CD4-positive, alpha-beta T cell treated with Interferon alpha-2 for 1 hour (primary cell): ENCODE measurements around the gene DHX30.
"Not testable (repeated sequence)": the region's sequence is repeated elsewhere in the genome, so short reads cannot be mapped to it uniquely, and the experiment has no call there.

ENCODE experiments used
- DNase-seq, 2 donors: peaks; one replicate each; pipeline ENCODE4 v3.0.0-alpha.2; 2020 to 2022

Gene DHX30

DNA sequence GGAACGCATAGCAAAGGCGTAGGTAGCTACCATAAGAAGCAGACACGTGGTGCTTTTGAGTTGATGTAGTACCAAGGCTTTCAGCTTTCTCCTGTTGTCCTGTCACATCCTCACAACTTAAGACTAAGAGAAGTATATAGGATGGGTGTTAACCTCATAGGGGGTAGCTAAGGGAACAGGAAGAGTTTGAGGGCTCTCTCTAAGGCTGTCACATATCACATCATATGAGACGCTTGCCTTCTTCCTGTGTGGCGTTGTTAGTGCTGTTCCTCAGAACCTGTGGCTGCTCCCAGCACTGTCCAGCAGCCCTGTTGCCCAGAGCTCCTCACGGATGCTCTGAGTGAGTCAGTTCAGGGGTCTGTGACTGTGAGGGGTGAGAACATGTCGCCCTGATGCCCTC, 14.7 kb downstream of the DHX30 start:
- no peak for DNase-seq

DNA sequence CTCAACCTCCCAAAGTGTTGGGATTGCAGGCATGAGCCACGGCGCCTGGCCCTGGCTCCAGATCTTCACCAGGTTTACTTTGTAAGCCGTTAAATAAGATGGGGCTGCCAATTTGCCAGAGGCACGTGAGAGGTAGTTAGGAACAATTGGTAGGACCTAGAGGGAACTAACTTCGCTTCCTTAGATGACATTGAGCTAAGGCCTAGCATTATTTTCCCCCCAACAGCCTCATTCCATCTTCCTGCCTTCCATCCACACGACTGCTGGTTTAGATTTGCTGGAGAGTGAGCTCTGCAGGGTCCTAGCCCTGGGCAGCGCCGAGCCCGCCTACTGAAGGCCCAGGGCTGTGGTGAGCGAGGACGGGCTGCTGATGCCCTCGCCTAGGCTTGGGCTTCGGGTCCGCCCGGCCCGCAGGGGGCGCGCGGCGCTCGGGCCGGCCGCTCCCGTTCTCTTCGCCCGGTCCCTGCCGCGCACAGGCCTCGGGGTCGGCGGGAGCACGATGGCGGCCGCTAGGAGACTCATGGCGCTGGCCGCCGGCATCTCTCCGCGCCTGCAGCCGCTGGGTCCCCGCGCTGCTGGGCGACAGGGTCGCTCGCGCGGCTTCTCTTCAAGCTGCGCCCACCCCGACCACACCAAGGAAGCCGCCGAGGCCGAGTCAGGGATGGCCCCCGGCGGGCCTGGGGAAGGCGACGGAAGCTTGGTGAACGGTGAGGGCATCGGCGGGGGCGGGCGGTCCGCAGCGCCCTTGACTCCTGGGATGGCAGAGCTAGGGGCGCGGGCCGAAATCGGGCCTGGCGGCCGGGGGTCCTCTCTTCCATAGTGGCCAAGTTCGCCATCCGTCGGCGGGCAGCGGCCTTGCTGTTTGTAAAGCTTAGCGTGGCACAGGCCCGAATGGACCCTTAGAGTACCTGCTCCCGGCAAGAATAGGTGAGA, 21.9 kb downstream of the DHX30 start:
- DNase-seq: peak; percentile 77 to 84

DNA sequence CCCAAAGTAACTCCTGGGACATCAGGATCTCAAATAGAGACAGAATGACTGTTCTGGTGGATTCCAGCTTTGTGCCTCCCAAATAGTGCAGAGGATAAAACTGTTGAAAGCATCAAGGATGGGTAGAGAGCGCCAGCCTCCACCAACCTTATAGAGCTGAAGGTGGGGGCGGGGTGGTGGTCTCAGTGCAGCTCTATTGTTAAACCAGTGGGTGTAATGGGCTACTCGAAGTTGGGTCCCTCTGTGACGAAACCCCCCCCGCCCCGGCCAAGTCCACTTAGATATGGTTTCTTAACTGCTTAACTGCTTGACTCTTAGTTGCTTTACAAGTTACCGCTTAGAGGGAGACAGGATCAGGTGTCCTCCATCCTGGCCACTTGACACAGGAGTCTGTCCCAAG, 22.7 kb downstream of the DHX30 start:
- DNase-seq: no peak

DNA sequence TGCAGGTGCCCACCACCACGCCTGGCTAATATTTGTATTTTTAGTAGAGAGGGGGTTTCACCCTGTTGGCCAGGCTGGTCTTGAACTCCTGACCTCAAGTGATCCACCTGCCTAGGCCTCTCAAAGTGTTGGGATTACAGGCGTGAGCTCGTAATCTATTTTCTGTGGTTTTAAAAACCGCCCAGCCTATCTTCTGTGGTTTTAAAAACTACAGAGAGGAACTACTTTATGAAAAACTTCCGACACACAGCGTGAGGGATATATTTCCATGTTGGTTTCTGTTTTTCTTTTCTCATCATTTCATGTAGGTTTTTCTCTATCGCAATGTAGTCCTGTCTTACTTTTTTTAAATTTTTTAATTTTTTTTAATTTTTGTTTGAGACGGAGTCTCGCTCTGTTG, 26.5 kb downstream of the DHX30 start:
- not testable (repeated sequence) for DNase-seq

DNA sequence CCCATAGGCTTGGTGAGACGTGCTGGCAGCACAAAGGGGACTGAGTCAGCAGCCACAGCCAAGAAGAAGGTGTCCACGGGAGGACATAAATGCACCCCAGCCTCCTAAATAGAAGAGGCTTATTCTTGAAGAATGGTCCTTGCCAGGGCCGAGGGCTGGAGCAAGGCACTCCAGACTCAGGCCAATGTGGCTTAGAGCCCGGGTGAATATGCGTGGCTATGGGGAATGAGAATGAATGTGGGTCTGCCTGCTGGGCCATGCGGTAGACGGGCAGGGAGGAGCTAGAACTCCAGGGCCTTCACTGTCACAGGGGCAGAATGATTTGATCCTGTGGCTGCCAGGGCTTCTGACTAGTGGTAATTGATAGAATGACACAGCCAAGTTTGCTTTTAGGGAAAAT, 34.0 kb downstream of the DHX30 start:
- DNase-seq: no peak

DNA sequence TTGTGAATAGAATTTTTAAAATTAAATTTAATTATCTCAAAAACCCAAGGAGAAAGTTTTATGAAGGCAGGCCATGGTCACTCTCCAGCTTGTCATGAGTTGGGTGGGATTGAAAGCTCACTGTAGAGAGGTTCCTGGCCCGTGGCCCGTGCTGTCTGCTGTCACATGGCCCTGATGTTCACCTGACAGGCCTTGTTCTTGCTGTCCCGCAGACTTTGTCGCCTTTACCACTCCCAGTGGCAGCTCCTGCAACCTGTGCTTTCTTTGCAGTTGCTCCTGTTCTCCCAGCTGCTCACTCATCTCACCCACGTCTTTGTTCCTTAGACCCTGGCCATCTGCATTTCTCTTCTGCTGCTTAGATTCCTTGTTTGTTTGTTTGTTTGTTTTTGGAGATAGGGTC, 35.6 kb downstream of the DHX30 start:
- no peak for DNase-seq

DNA sequence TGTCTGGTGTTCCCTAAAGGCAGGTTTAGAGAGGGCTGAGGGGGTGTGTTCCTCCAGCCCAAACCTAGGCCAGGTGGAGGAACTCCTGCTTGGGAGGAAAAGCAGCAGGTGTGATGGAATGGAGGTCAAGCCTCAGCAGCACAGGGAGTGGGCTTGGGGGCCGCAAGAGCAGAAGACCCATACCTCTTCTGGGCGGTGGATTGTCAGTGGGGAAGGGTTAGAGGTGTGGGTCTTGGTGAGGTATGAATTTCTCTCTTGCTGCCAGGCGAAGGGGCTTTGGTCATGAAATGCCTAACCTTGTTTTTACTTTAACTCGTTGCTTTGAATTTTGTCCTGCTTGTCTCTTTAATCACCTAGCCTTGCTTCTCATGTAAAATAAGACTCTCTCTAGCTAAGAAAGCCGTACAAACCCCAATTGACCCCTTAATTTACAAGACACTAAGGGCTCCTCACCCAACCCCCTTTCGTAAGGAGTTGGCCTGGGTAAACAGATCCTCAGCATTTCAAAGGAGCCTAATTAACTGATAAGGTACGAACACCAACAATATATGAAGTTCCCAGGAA, 38.9 kb downstream of the DHX30 start:
- DNase-seq: no peak

DNA sequence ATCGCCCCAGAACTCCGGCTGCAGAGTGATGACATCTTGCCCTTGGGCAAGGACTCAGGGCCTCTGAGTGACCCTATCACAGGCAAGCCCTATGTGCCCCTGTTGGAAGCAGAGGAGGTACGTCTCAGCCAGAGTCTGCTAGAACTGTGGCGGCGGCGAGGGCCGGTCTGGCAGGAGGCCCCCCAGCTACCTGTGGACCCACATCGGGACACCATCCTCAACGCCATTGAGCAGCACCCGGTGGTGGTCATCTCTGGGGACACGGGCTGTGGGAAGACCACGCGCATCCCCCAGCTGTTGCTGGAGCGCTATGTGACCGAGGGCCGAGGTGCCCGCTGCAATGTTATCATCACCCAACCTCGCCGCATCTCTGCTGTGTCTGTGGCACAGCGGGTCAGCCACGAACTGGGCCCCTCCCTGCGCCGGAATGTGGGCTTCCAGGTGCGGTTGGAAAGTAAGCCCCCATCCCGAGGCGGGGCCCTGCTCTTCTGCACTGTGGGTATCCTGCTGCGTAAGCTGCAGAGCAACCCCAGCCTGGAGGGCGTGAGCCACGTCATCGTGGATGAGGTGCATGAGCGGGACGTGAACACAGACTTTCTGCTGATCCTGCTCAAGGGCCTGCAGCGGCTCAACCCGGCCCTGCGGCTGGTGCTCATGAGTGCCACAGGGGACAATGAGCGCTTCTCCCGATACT, 43.4 kb downstream of the DHX30 start:
- no peak for DNase-seq

DNA sequence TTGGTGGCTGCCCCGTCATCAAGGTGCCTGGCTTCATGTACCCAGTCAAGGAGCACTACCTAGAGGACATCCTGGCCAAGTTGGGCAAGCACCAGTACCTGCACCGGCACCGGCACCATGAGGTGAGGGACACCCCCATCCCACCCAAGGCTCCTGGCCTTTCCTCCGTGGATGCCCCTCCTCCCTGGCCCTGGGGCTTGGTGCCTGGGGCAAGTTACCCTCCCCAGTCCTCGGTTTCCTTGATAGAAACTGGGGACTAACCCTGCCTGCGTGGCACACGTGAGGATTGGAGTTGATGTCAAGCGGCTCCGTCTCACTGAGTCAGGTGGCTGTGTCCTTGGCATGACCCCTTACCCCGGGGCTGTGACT, 43.9 kb downstream of the DHX30 start:
- no peak for DNase-seq

DNA sequence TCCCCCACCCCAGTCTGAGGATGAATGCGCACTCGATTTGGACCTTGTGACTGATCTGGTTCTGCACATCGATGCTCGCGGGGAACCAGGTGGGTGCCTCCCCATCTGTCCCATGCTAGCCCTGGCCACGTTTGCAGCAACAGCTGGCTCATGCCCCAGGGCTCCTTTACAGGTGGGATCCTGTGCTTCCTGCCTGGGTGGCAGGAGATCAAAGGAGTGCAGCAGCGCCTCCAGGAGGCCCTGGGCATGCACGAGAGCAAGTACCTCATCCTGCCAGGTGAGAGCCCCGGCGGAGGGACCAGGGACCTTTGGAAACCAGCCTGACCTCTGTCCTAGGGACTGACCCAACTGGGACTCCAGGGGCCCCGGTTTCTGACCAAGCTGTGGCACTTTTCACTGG, 44.3 kb downstream of the DHX30 start:
- DNase-seq: no peak

DNA sequence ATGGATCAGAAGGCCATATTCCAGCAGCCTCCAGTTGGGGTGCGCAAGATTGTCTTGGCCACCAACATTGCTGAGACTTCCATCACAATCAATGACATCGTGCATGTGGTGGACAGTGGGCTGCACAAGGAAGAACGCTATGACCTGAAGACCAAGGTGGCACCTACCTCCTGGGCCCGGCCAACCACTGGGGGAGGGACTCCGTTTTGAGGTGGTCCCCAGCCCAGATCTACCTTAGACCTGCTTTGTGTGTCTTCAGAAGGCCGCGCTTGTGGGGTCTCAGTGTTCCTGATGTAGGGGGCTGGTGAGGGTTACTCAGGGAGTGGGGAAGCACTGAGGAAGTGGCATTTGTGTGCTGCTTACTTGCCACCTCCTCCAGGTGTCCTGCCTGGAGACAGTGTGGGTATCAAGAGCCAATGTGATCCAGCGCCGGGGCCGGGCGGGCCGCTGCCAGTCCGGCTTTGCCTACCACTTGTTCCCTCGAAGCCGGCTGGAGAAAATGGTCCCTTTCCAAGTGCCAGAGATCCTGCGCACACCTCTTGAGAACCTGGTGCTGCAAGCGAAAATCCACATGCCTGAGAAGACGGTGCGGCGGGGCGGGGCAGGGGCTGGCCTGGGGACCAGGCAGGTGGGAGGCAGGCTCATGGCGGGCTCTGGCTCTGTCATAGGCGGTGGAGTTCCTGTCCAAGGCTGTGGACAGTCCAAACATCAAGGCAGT, 45.0 kb downstream of the DHX30 start:
- DNase-seq: no peak

DNA sequence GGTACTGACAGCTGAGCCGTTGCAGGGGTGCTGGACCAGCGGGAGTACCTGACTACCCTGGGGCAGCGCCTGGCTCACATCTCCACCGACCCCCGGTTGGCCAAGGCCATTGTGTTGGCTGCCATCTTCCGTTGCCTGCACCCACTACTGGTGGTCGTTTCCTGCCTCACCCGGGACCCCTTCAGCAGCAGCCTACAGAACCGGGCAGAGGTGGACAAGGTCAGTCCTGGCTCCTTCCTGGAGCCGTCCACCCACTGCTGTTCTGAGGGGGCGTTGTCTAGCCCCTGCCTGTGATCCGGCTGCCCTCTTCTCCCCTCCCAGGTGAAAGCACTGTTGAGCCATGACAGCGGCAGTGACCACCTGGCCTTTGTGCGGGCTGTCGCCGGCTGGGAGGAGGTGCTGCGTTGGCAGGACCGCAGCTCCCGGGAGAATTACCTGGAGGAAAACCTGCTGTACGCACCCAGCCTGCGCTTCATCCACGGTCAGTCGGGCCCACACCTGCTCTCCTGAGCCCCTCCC, 45.7 kb downstream of the DHX30 start:
- DNase-seq: no peak

DNA sequence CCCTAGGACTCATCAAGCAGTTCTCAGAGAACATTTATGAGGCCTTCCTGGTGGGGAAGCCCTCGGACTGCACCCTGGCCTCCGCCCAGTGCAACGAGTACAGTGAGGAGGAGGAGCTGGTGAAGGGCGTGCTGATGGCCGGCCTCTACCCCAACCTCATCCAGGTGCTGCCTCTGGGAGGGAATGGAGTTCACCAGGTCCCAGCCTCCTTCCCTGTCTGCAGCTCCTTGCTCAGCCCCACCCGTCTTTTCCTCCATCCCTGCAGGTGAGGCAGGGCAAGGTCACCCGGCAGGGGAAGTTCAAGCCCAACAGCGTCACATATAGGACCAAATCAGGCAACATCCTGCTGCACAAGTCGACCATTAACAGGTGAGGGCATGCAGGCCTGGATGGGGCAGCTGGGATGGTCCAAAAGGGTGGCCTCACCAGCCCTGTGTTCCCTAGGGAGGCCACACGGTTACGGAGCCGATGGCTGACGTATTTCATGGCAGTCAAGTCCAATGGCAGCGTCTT, 46.3 kb downstream of the DHX30 start:
- no peak for DNase-seq

DNA sequence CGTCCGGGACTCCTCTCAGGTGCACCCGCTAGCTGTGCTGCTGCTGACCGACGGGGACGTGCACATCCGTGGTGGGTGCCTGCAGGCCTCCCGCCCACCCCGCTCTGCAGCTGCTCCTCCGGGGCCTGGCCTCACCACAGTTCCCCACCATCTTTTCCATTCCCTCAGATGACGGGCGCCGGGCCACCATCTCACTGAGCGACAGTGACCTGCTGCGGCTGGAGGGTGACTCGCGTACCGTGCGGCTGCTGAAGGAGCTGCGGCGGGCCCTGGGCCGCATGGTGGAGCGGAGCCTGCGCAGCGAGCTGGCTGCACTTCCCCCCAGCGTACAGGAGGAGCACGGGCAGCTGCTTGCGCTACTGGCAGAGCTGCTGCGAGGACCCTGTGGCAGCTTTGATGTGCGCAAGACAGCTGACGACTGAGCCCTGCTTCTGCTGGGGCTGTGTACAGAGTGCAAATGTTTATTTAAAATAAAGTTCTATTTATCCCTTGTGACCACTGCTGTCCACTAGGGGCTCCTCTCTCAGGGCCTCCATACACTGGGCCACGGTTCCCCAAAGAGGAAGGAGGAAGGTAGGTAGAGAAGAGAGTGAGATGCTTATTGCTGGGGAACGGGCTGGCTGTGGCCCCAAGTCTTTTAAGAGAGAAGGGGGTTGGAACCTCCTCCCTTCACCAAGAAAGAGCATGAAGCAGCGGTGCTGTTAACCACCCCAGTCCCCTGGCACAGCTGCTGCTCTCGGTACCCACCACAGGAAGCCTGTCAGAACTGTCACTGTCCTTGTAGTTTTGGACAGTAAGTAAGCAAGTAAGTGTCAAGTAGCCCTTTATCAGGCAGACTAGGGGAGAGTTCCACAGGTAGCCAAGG, 47.0 kb downstream of the DHX30 start:
- no peak for DNase-seq

DNA sequence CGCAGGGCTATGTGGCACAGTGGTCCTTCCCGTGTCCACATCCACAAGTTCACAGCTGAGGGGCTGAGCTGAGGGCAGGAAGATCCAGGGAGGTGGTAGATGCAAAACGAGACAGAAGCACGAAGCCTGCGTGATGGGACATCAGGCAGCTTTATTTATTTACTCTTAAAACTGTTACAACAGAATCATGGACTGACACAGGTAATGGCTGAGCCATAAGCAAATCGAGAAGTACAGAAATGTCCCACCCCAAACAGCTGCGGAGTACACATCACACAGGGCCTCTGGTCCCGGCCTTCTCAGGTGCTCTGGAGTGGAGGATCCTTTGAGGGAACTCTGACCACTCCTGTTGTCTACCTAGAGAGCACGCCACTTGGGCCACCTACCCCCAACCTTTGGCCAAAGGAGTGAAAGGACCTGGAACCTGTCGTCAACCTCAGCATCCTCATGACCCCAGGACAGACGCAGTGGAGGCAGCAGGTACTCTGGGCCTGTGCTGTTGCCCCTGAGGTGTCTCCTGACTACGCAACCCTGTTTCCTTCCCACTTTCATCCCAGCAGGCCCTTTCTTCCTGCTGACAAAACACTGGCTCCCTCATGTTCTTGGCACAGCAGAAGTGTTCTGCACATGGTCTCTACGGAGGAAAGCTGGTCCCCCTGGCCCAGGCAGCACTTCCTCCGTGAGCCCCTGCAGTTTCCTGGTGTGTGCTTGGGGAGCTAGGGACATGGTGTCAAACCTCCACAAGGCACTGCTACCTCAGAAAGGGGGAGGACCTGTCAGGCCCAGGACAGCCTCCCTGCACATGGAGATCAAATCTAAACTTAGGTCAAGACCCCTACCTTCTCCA, 47.8 kb downstream of the DHX30 start:
- DNase-seq: no peak

DNA sequence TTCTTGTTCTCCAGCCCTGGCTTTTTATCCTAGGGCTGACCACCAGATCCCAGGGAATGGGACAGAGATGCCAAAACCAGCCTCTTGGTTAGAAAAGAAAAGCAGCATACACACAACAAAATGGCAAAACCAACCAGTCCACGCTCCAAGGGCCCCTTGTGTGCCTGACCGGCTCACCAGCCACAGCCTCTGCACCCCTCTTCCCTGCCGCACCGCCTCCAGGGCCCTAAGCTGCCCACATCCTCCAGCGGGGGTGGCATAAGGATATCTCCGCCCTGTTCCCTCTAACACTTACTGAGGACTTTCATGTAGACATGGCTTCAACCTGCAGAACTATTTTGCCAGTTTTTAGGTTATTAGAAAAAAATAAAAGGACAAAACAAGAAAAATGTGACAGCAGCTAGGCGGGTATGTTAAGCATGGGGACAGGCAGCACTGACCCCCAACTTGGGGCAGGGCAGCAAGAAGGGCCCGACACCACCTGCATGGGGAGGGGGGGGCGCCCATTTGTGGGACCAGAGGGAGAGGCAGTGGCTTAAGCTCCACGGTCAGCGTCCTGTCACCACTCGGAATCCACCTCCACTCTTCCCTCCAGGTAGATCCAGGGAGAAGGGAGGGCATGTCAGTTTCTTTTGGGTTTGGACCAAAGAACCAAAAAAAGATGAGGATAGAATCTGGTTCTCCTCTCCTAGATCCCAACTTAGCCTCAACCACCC, 49.1 kb downstream of the DHX30 start:
- no peak for DNase-seq

DNA sequence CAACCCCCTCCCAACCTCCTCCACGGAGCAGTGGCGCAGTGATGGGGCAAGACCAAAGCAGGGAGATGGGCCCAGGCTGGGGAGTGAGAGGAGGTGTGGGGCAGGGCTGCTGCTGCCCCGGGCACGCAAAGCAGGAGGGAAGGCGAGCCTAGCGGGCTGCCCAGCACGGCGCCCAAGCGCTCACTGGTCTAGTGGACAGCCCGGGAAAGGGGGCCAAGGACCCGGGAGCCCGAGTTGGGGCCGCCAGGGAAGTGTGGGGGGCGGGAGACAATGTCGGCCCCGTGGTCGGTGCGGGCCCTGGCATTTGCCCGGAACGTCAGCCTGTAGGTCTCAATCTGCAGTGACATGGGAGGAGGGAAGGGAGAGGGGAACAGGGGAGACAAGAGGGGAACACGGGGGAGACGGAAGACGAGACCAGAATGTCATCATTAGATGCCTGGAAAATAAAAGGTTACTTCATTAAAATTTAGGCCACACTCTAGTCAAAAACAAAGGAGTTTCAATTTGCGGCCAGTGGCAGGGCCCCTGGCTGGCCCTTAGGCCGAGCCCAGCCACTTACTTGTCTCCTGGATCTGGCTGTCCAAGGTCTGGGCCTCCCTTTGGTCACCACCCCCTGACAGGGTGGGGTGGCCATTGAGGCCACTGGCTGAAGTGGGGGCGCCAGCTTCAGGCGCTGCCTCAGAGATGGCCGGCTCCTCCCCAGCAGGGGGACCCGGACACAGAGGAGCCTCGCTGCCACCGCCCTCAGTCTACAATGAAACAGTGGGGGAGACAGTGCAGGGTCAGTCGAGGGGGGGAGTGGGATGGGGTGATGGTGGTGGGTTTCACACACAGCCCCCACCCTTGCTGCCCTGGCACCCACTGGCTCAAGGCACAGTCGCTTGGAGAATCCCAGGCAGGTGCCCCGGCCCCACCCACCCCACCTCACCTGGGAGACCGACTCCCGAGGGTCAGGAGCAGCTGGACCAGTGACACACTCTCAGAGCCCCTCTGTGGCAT, 50.0 kb downstream of the DHX30 start:
- DNase-seq: no peak

DNA sequence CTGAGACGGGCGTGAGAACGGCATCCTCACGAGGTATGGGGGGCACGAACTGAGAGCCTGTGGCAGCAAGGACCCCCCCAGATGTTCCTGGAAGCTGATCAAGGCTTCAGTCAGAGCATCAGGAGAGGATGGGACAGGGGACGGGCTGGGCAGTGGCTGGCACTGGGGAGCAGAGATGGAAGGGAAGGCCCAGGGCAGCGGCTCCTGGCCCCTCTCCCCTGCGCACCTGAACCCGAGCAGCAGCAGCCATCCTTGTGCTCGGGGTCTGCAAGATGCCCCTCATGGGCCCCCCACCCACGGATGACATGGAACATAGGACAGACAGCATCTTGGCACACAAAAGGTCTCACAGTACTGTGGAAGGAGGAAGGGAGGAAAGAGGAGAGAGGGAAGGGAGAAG, 51.3 kb downstream of the DHX30 start:
- no peak for DNase-seq
